RWPE2 (cell line): ENCODE measurements around the gene PPARA.

ENCODE experiments used
- ATAC-seq: fragments of 200-7000 bp; cut with Tn5 transposase; 3 replicates; pipeline ENCODE4 v1.9.1; 2021; ENCODE audit warnings: low read depth
- DNase-seq: peaks from one replicate; pipeline ENCODE4 v3.0.0-alpha.2; 2020; ENCODE audit warnings: low spot score
- H3K27ac ChIP-seq: fragments of 450-650 bp; 2 replicates; pipeline ENCODE4 v1.5.1; 2017; ENCODE audit warnings: mild to moderate bottlenecking; ENCODE audit not compliant: poor library complexity, severe bottlenecking
- H3K27me3 ChIP-seq: fragments of 250-450 bp; sonication (Bioruptor Pico); 2 replicates; pipeline ENCODE4 v1.5.1; 2021; ENCODE audit warnings: mild to moderate bottlenecking, moderate library complexity; ENCODE audit not compliant: insufficient read depth, poor library complexity, severe bottlenecking
- H3K36me3 ChIP-seq: fragments of 250-450 bp; sonication (Bioruptor Pico); 2 replicates; pipeline ENCODE4 v1.5.1; 2020; ENCODE audit warnings: low read depth, mild to moderate bottlenecking, moderate library complexity
- H3K4me1 ChIP-seq: fragments of 250-450 bp; sonication (Bioruptor Pico); 2 replicates; pipeline ENCODE4 v1.5.1; 2021; ENCODE audit warnings: mild to moderate bottlenecking, moderate library complexity; ENCODE audit not compliant: insufficient read depth, poor library complexity, severe bottlenecking
- H3K4me3 ChIP-seq: fragments of 250-450 bp; sonication (Bioruptor Pico); 2 replicates; pipeline ENCODE4 v1.5.1; 2021; ENCODE audit warnings: mild to moderate bottlenecking, moderate library complexity; ENCODE audit not compliant: severe bottlenecking
- H3K9me3 ChIP-seq: fragments of 250-450 bp; sonication (Bioruptor Pico); 2 replicates; pipeline ENCODE4 v1.5.1; 2021; ENCODE audit warnings: mild to moderate bottlenecking, moderate library complexity; ENCODE audit not compliant: severe bottlenecking
- TF ChIP-seq, protein P1 (sequence below): fragments of 450-650 bp; IDR thresholded peaks from one replicate; pipeline ENCODE4 v1.5.1; 2017; ENCODE audit warnings: mild to moderate bottlenecking, moderate library complexity; ENCODE audit not compliant: poor library complexity, severe bottlenecking

PPARA gene

DNA sequence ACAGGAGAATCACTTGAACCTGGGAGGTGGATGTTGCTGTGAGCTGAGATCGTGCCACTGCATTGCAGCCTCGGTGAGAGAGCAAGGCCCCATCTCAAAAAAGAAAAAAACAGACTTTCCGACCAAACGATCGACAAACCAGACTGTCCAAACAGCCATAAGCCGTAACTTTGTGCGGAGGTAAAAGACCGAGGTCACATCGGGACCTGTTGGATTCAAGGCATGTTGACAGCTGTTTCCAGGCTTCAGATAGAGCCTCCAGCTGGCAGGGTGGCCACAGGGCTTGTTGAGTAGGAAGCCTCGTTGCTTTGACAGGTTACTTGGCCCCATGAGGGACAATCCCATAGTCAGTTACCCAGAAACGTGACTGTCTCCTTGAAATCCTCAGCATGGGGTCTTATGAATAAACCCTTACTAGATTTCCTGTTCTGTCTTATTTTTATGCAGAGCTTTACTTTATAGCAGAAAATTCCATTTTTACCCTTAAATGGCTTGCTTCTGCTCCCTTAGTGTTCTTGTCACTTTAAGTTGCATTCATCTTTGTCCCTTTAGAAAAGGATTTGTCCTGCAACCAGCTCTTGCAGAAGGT, 22.3 kb downstream of the PPARA start:
- TF ChIP-seq, protein P1, sequence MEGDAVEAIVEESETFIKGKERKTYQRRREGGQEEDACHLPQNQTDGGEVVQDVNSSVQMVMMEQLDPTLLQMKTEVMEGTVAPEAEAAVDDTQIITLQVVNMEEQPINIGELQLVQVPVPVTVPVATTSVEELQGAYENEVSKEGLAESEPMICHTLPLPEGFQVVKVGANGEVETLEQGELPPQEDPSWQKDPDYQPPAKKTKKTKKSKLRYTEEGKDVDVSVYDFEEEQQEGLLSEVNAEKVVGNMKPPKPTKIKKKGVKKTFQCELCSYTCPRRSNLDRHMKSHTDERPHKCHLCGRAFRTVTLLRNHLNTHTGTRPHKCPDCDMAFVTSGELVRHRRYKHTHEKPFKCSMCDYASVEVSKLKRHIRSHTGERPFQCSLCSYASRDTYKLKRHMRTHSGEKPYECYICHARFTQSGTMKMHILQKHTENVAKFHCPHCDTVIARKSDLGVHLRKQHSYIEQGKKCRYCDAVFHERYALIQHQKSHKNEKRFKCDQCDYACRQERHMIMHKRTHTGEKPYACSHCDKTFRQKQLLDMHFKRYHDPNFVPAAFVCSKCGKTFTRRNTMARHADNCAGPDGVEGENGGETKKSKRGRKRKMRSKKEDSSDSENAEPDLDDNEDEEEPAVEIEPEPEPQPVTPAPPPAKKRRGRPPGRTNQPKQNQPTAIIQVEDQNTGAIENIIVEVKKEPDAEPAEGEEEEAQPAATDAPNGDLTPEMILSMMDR, result no peak
- Histone ChIP-seq H3K4me3 (no peak overlapping the region), H3K9me3 (peaks cover 4% of the 10 kb centered on the region), H3K27ac (peak overlapping the region; percentile 45), H3K4me1 (peaks cover 11% of the 10 kb centered on the region), H3K27me3 (no peaks in the 10 kb centered on the region), H3K36me3 (peaks cover 3% of the 10 kb centered on the region; the same call in 1 of the 2 replicates)
- ATAC-seq (no peak), DNase-seq (no peak)

DNA sequence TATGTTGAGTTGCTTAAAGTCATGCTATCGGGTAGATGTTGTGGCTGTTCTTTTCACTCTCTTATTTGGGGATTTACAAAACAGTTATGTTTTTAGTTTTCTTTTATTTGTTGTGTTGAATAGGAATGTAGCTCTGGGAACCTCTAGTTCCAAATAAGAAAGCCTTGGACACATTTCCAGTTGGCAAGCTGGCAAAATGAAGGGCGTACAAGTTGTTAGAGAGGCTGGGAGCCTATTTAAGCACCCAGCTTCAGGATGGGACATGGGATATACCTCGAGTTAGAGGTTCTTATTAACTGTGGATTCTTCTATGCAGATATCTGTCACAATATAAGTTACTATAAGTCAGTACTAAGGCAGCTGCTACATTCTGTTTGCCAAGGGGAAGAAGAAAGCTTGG, 22.8 kb downstream of the PPARA start:
- DNase-seq (no peak), ATAC-seq (no peak)
- no peaks in the 10 kb centered on the region for H3K27me3 ChIP-seq
- H3K27ac ChIP-seq, result no peak overlapping the region
- H3K36me3 ChIP-seq, result peaks cover 3% of the 10 kb centered on the region; the same call in 1 of the 2 replicates
- H3K4me1 ChIP-seq, result peaks cover 12% of the 10 kb centered on the region
- H3K4me3 ChIP-seq, result no peak overlapping the region
- peaks cover 4% of the 10 kb centered on the region for H3K9me3 ChIP-seq
- TF ChIP-seq, protein P1, result no peak

DNA sequence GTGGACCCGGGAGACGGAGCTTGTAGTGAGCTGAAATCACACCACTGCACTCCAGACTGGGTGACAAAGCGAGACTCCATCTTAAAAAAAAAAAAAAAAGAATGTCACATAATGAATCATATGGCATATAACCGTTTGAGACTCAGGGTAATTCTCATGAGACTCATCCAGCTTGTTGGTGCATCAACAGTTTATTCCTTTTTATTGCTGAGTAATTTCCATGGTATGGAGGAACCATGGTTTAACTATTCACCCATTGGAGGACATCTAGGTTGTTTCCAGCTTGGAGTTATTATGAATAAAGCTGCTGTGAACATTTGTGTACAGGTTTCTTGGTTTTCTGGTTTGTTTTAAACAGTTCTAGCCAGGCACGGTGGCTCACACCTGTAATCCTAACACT, 25.3 kb downstream of the PPARA start:
- no peak for ATAC-seq
- no peaks in the 10 kb centered on the region for H3K27me3 ChIP-seq
- H3K4me3 ChIP-seq, result no peak overlapping the region
- H3K27ac ChIP-seq, result no peak overlapping the region
- no peak for DNase-seq
- TF ChIP-seq, protein P1, result no peak
- H3K4me1 ChIP-seq, result peaks cover 22% of the 10 kb centered on the region
- peaks cover 3% of the 10 kb centered on the region; the same call in 1 of the 2 replicates for H3K36me3 ChIP-seq
- no peaks in the 10 kb centered on the region for H3K9me3 ChIP-seq

DNA sequence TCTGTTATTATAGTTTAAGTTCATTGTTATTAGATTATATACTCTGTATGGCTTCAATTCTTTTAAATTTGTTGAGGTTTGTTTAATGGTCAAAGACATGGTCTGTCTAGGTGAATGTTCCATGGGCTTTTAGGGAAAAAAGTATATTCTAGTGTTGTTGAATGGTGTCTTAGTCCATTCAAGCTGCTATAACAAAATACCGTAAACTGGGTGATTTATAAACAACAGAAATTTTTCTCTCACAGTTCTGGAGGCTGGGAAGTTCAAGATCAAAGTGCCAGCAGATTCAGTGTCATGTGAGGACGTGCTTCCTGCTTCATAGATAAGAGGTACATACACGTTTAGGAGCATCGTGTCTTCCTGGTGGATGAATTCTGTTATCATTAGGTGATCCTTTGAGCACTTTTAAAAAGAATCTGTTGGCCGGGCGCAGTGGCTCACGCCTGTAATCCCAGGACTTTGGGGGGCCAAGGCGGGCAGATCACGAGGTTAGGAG, 26.2 kb downstream of the PPARA start:
- DNase-seq (no peak), ATAC-seq (no peak)
- H3K27ac ChIP-seq, result no peak overlapping the region

More for the DNA sequence above, 26.2 kb downstream of the PPARA start:
- peaks cover 3% of the 10 kb centered on the region for H3K9me3 ChIP-seq
- H3K27me3 ChIP-seq, result no peaks in the 10 kb centered on the region
- TF ChIP-seq, protein P1, result no peak
- H3K4me1 ChIP-seq, result peaks cover 15% of the 10 kb centered on the region
- peaks cover 3% of the 10 kb centered on the region; the same call in 1 of the 2 replicates for H3K36me3 ChIP-seq
- no peak overlapping the region for H3K4me3 ChIP-seq
